GM03348 (cell line): Measurements from ENCODE around the gene FXN.
"Not testable (repeated sequence)": the region's sequence is repeated elsewhere in the genome, so short reads cannot be mapped to it uniquely, and the experiment has no call there.

Experiments used
- DNase-seq: peaks from one replicate; pipeline ENCODE4 v3.0.0; 2012; ENCODE audit warnings: low spot score

FXN gene

GRCh38 chr9:69070201-69070600 lies 34.6 kb downstream of the FXN start:
- DNase-seq: no peak

- DNase-seq: no peak
Observed at GRCh38 chr9:69071059-69071458, 35.5 kb downstream of the FXN start.

GRCh38 chr9:69073103-69073502 lies 37.6 kb downstream of the FXN start:
- no peak for DNase-seq

GRCh38 chr9:69074801-69075200 lies 39.2 kb downstream of the FXN start:
- no peak for DNase-seq

- no peak for DNase-seq
Observed at GRCh38 chr9:69076550-69076949, 41.0 kb downstream of the FXN start.

- no peak for DNase-seq
Observed at GRCh38 chr9:69078069-69078468, 42.5 kb downstream of the FXN start.

DNA sequence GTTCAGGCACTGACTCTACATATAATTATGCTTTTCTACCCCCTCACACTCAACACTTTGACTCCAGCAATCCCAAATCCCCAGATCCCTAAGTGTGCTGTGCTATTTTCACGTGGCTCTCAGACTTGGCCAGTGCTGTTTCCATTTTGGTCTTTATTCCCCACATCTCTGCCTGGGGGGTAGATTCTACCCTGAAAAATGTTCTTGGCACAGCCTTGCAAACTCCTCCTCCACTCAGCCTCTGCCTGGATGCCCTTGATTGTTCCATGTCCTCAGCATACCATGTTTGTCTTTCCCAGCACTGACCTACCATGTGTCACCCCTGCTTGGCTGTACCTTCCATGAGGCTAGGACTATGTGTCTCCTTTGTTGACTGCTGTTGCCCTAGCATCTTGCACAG lies 43.0 kb downstream of the FXN start:
- DNase-seq: no peak

DNA sequence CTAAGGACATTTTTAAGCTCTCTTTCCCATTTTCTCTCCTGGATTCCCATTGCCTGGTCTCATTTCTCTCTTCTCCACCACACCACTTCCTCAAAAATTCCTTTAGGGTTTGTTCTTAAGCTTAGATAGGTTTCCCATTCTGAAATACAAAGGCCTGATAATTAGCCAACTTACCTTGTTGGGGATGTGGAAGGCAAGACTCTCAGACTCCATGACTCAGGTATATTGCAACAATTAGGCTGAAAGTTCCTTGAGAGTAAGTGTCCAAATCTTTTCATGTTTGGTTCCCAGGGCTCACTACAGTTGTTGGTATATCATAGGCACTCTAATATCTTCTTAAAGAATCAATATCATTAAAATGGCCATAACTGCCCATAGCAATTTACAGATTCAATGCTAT lies 43.6 kb downstream of the FXN start:
- no peak for DNase-seq

DNA sequence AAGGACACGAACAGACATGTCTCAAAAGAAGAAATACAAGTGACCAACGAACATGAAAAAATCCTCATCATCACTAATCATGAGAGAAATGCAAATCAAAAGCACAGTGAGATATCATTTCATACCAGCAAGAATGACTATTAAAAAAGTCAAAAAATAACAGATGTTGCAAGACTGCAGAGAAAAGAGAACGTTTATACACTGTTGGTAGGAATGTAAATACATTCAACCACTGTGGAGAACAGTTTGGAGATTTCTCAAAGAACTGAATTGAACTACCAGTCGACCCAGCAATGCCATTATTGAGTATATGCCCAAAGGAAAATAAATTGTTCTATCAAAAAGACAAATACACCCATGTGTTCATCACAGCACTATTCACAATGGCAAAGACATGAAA lies 45.7 kb downstream of the FXN start:
- no peak for DNase-seq

GRCh38 chr9:69083321-69083720 lies 47.8 kb downstream of the FXN start:
- no peak for DNase-seq

DNA sequence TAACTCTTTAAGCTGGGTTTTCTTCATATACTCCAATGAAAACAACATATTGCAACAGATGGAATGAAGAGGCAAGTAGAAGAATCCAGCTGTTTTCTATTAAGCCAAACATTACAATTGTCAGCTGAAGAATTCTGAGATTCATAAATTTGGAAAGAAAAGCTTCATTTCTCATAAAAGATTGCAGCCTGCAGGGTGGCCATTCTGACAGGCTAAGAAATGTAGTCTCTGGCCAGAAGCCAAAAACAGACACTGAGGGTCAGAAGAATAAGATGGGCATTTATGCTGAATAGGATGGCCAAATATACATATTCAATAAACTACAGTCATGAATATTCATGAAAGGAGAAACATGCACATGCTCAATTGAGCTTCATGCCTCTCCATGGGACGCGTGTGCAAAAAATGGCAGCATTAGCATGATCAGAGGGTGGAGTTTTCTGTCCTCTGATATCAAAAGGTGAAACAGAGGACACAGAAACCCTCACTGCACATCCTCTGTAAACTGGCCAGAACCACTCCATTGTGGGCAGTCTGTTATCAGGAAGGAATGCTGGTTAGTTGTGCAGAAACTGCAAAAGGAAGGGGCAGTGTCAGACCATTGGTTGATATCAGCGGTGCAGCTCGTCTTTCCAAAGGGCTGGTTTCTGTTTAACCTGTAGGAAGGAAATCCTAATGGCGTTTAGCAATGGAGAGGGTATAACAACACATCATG lies 50.2 kb downstream of the FXN start:
- peak; percentile 68 for DNase-seq

- DNase-seq: no peak
Observed at GRCh38 chr9:69086312-69086711, 50.8 kb downstream of the FXN start.

DNA sequence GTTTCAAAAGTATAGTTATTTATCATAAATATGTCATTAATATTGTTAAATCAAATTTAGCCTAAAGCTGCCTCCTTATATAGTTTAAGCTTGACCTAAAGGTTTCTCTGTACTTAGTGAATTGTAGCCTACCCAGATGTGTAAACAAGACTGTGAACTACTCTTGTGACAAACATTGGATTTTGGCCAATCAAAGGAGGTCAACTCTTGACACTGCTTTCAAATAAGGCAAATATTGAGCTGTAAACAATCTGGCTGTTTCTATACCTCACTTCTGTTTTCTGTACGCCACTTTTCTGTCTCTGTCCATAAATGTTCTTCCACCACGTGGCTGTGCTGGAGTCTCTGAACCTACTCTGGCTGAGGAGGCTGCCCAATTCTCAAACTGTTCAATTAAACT lies 51.2 kb downstream of the FXN start:
- DNase-seq: no peak

DNA sequence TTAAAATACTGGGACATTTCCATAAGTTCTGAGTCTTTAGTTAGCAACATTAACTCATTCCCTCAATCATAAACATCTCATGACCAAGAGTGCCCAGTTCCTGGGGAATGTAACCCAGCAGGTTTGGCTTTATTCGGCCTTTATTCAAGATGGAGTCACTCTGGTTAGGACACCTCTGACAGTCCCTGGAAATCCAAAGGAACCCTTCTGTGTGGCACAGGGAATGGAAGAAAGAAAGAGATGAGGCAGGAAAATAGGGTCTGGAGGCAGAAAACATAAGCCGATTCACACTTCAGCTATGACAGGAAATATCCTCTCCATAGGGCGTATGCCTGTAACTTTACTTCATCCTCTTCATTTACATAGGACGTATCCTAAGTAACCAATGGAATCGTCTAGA lies 53.5 kb downstream of the FXN start:
- no peak for DNase-seq

GRCh38 chr9:69089491-69089890 lies 53.9 kb downstream of the FXN start:
- DNase-seq: no peak

DNA sequence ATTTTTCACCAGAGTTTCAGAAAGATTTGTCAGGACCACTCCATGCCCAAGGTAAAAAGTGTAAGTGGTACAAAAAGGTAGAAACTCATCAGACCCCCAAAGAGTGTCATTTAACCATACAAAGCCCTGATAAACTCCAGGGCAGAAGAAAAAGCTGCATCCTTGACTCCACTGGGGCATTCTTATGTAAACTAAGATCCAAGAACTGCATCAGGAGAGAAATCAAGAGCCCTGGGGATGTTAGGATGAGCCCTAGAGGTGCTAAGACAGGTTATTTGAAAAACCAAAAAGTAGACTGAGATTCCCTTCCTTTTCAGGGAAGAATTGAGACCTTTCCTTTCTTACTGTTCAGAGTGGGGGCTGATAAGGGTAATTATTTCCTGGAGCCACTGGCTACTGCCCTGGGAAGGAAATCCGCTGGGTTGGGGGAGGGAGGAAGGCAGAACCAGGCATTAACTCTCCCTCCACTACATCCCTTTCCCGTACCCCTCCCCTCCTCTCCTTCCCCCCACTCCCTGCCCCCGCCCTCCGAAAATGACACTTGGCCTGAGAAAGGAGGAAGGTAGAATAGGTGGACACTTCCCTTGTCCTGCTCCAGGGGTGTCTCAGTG lies 54.7 kb downstream of the FXN start:
- no peak for DNase-seq

DNA sequence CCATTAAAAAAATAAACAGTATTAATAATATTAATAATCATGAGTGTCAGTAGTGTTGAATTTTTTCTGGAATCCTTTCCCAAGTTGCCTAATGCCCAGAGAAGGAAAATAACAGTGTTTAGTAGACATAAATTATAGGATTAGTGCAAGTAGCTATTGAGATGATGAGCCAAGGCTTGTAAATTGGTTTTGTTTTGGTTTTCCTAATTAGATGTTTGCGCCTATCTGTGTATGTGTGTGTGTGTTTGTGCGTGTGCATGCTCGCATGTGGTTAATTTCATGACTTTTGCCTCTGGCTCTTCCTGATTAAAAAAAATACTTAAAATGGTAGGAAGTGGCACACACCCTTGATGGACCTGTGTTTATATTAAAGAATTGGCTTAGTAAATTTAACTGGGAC lies 55.4 kb downstream of the FXN start:
- DNase-seq: no peak

DNA sequence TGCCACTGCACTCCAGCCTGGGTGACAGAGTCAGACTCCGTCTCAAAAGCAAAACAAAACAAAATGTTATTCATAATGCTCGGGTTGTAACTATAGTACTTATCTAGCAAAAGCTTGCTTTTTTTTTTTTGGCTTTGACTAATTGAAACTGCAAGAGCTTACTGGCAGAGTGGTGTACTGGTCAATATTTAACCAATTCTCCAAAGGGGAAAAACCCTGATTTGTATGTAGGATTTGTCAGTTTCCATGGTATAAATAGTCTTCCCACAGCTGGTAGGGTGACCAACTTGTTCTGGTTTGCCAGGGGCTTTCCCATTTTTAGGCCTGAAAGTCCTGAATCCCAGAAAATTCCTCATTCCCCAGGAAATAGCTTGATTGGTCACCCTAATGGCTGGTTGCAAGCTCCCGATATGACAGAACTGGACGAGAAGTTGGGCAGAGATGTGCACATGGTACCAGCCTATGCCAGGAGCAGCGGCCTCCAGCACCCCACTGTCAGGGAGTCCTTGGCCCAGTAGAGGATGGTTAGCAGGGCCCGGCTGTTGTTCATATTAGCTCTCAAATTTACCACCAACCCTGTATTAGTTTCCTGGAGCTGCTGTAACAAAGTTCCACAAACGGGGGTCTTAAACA lies 58.0 kb downstream of the FXN start:
- no peak for DNase-seq

DNA sequence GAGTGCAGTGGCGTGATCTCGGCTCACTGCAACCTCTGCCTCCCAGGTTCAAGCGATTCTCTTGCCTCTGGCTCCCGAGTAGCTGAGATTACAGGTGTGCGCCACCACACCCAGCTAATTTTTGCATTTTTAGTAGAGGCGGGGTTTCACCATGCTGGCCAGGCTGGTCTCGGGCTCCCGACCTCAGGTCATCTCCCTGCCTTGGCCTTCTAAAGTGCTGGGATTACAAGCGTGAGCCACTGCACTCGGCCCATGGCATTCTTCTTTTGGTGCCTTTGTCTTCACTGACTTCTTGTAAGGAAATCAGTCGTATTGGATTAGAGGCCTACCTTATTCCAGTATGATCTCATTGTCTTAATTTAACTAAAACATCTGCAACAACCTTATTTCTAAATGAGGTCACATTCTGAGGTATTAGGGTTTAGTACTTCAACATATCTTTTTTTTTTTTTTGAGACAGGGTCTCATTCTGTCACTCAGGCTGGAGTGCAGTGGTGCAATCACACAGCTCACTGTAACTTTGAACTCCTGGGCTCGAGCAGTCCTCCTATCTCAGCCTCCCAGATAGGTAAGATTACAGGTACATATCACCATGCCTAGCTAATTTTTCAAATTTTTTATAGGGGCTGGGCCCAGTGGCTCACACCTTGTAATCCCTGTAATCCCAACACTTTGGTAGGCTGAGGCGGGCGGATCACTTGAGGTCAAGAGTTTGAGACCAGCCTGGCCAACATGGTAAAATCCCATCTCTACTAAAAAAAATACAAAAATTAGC lies 59.0 kb downstream of the FXN start:
- DNase-seq: not testable (repeated sequence)

GRCh38 chr9:69097064-69097463 lies 61.5 kb downstream of the FXN start:
- no peak for DNase-seq

DNA sequence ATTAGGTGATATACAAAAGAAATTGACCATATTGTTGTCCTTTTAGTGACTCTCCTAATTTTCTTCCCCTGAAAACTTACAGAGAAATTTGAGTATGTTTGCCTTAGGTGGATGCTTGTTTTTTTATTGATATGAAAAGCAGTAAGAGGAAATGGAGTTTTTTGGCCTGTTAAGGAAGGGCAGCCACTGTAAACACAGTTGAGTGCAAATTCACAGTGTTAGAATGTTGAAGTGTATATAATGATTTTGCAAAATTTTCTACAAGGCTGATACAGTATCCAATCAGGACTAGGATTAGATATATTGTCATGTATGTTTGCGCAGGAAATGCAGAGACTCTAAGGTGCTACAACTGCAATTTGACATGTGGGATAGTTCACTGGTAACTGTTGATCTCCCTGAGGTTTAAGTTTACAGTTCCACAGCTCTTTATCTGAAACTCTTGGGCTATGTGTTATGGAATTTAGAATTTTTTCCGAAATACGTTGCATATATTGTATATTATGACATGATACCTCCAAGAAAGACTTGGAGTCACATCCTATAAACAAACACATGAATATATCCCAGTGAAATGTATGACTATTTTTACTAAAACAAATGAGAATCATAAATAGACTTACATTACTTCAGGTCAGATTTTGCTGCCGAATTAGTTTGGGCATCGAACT lies 62.5 kb downstream of the FXN start:
- no peak for DNase-seq

- not testable (repeated sequence) for DNase-seq
Observed at GRCh38 chr9:69103348-69103996, 67.9 kb downstream of the FXN start.
